Spleen (tissue), 7 donors: ENCODE data around the gene MMP11.

Source experiments
- POLR2A ChIP-seq, 3 donors: fragments of 450-650 bp; IDR thresholded peaks; one replicate each; pipeline ENCODE4 v1.5.1; 2017; ENCODE audit warnings: antibody characterized with exemption in 3 of 3, mild to moderate bottlenecking in 1 of 3
- TF ChIP-seq, protein P1 (sequence below), 11 experiments: fragments of 200-600 bp in 7 of 11; fragments of 450-650 bp in 4 of 11; sonication (generic) in 4 of 11; IDR thresholded peaks in 8 of 11; conservative IDR thresholded peaks in 3 of 11; 1 replicate in 7 of 11; 2 replicates in 4 of 11; pipeline versions ENCODE4 v1.4.0 to v1.8.0; 2016 to 2021; ENCODE audit warnings: antibody characterized with exemption in 11 of 11, inconsistent platforms in 4 of 11, mild to moderate bottlenecking in 1 of 11
- donor health status: DM: no; HTN: no; CAD: no; lungs with moderate emphysema.
- donor health status: DM: no; HTN: no; CAD: no.
- donor health status: DM: no; HTN: no; CAD: no.

DNA sequence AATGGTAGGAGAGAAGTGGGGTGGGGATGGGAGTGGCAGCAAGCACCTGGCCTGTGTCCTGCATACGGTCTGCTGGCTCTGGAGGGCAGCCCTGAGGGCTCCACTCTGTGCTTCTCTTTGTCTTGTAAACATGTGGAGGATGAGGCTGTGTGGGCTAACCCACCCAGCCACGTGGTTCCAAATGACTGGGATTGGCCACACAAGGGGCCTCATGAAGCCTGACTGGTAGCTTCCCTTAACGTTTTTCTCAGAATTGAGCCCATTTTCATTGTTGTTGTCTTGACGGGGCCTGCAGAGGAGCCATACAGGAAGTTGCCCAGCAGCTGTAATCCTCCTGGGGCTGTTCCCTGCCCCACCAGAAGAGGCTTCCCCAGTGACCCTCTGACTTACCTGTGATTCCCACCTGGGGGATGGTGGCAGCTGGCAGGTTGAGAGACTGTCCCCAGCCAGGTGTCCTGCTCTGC lies 48.1 kb downstream of the MMP11 start:
- TF ChIP-seq POLR2A (IDR thresholded peaks at IDR 0.05) = no peak
- TF ChIP-seq, protein P1, sequence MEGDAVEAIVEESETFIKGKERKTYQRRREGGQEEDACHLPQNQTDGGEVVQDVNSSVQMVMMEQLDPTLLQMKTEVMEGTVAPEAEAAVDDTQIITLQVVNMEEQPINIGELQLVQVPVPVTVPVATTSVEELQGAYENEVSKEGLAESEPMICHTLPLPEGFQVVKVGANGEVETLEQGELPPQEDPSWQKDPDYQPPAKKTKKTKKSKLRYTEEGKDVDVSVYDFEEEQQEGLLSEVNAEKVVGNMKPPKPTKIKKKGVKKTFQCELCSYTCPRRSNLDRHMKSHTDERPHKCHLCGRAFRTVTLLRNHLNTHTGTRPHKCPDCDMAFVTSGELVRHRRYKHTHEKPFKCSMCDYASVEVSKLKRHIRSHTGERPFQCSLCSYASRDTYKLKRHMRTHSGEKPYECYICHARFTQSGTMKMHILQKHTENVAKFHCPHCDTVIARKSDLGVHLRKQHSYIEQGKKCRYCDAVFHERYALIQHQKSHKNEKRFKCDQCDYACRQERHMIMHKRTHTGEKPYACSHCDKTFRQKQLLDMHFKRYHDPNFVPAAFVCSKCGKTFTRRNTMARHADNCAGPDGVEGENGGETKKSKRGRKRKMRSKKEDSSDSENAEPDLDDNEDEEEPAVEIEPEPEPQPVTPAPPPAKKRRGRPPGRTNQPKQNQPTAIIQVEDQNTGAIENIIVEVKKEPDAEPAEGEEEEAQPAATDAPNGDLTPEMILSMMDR (IDR thresholded peaks at IDR 0.05 in 8 of 11, conservative IDR thresholded peaks at IDR 0.05 in 3 of 11) = no peak
